HCT116 (cell line): ENCODE measurements around the gene POU2F3. TPM values are rescaled to one million over a fixed set of nuclear protein-coding genes. Genes with fewer than 3 reads are reported as not detected.

ENCODE experiments used
- ATAC-seq: fragments of 200-7000 bp; cut with Tn5 transposase; 2 replicates; pipeline ENCODE4 v1.9.1; 2020; ENCODE audit warnings: mild to moderate bottlenecking, moderate library complexity
- BruUV-seq: library from RNA; stranded (reverse); fragments of 400-500 nt; replicated peaks from 2 replicates; lab custom pipeline; 2021; lab: Mats Ljungman, UMichigan
- CTCF ChIA-PET: fragments of 300-600 bp; sonication (Branson Sonifier 250); formaldehyde crosslinking; loops from one replicate; lab custom pipeline; 2021; ENCODE audit warnings: antibody characterized with exemption; lab: Charles Lee
- POLR2A ChIA-PET: fragments of 300-600, 350-600 bp; sonication (Branson Sonifier 250); formaldehyde crosslinking; loops from one replicate; lab custom pipeline; 2021; ENCODE audit warnings: antibody characterized with exemption; lab: Charles Lee
- RAD21 ChIA-PET, 2 experiments: fragments of 300-600 bp; sonication (Branson Sonifier 250); formaldehyde crosslinking; loops; one replicate each; lab custom pipeline; 2023; ENCODE audit warnings: low total read pairs in 2 of 2; ENCODE audit not compliant: uncharacterized antibody in 2 of 2, unreplicated experiment in 2 of 2, low non-redundant PET in 1 of 2; lab: Charles Lee
- DNase-seq: peaks from one replicate; pipeline ENCODE4 v3.0.0-alpha.2; 2010; ENCODE audit warnings: low read depth, low spot score
- H2AFZ ChIP-seq: fragments of 200-600 bp; shearing (Covaris generic), sonication (generic); 2 replicates; pipeline ENCODE4 v1.6.1; 2017; ENCODE audit warnings: low read depth, mixed run types, mixed read lengths, antibody characterized with exemption, low read length; ENCODE audit not compliant: poor library complexity, severe bottlenecking
- H3K27ac ChIP-seq: 2 replicates; pipeline ENCODE4 v1.5.1; 2012; ENCODE audit warnings: low read depth, low read length
- H3K27me3 ChIP-seq: fragments of 200-600 bp; sonication (generic); 2 replicates; pipeline ENCODE4 v1.6.1; 2016; ENCODE audit warnings: mixed run types, low read length, mixed read lengths; ENCODE audit not compliant: insufficient read depth
- H3K36me3 ChIP-seq, 2 experiments: fragments of 200-500 bp in 1 of 2; fragments of 200-600 bp in 1 of 2; sonication (Bioruptor generic) in 1 of 2; sonication (generic) in 1 of 2; 2 replicates each; pipeline versions ENCODE4 v1.5.1 to v1.6.1; 2014 to 2016; ENCODE audit warnings: low read length in 2 of 2, inconsistent platforms in 1 of 2, mixed read lengths in 1 of 2, mixed run types in 1 of 2; ENCODE audit not compliant: insufficient read depth in 2 of 2, control insufficient read depth in 1 of 2
- H3K4me1 ChIP-seq, 2 experiments: fragments of 200-600 bp in 1 of 2; sonication (generic) in 1 of 2; 2 replicates each; pipeline versions ENCODE4 v1.5.1 to v1.6.1; 2012 to 2017; ENCODE audit warnings: low read length in 2 of 2, inconsistent platforms in 1 of 2, mild to moderate bottlenecking in 1 of 2, mixed read lengths in 1 of 2, mixed run types in 1 of 2, moderate library complexity in 1 of 2; ENCODE audit not compliant: insufficient read depth in 2 of 2, control insufficient read depth in 1 of 2
- H3K4me2 ChIP-seq: fragments of 200-600 bp; sonication (generic); 2 replicates; pipeline ENCODE4 v1.6.1; 2017; ENCODE audit warnings: mixed run types, low read length, mixed read lengths
- H3K4me3 ChIP-seq, 2 experiments: fragments of 200-600 bp in 1 of 2; sonication (generic) in 1 of 2; replicated peaks in 1 of 2; 2 replicates each; pipeline ENCODE4 v1.5.1; 2011 to 2016; ENCODE audit warnings: low read length in 2 of 2, control low read depth in 1 of 2, low read depth in 1 of 2, mild to moderate bottlenecking in 1 of 2, mixed read lengths in 1 of 2, mixed run types in 1 of 2
- H3K79me2 ChIP-seq: fragments of 200-600 bp; sonication (generic); 2 replicates; pipeline ENCODE4 v1.6.1; 2017; ENCODE audit warnings: mild to moderate bottlenecking, mixed run types, low read length, moderate library complexity, mixed read lengths; ENCODE audit not compliant: insufficient read depth
- H3K9ac ChIP-seq: fragments of 200-600 bp; sonication (generic); 2 replicates; pipeline ENCODE4 v1.6.1; 2016; ENCODE audit warnings: low read length, mixed read lengths
- H3K9me2 ChIP-seq: fragments of 200-600 bp; sonication (generic), shearing (Covaris generic); 2 replicates; pipeline ENCODE4 v1.6.1; 2017; ENCODE audit warnings: mixed run types, mild to moderate bottlenecking, moderate library complexity; ENCODE audit not compliant: insufficient read depth
- H3K9me3 ChIP-seq, 2 experiments: fragments of 200-500 bp in 1 of 2; fragments of 200-600 bp in 1 of 2; sonication (Bioruptor generic) in 1 of 2; sonication (generic) in 1 of 2; 2 replicates each; pipeline ENCODE4 v1.6.1; 2014 to 2017; ENCODE audit warnings: low read length in 2 of 2, mixed read lengths in 2 of 2, inconsistent platforms in 1 of 2, low read depth in 1 of 2, mild to moderate bottlenecking in 1 of 2, mixed run types in 1 of 2, moderate library complexity in 1 of 2; ENCODE audit not compliant: control insufficient read depth in 1 of 2, insufficient read depth in 1 of 2
- H4K20me1 ChIP-seq: fragments of 200-600 bp; sonication (generic), shearing (Covaris generic); 2 replicates; pipeline ENCODE4 v1.6.1; 2017; ENCODE audit warnings: mixed run types, mild to moderate bottlenecking, moderate library complexity; ENCODE audit not compliant: insufficient read depth
- CTCF ChIP-seq, 3 experiments: fragments of 200-600 bp in 1 of 3; sonication (generic) in 1 of 3; IDR thresholded peaks in 2 of 3; conservative IDR thresholded peaks in 1 of 3; 2 replicates each; pipeline ENCODE4 v1.5.1; 2012 to 2017; ENCODE audit warnings: low read depth in 2 of 3, low read length in 2 of 3, antibody characterized with exemption in 1 of 3, borderline replicate concordance in 1 of 3, control low read depth in 1 of 3, mild to moderate bottlenecking in 1 of 3, mixed read lengths in 1 of 3, mixed run types in 1 of 3, moderate library complexity in 1 of 3; ENCODE audit not compliant: insufficient read depth in 1 of 3
- EGR1 ChIP-seq: IDR thresholded peaks from 2 replicates; pipeline ENCODE4 v1.6.1; 2012; ENCODE audit warnings: low read depth
- ELF1 ChIP-seq: IDR thresholded peaks from 2 replicates; pipeline ENCODE4 v1.6.1; 2012; ENCODE audit warnings: low read depth, borderline replicate concordance
- SIN3A ChIP-seq: IDR thresholded peaks from 2 replicates; pipeline ENCODE4 v1.6.1; 2012; ENCODE audit warnings: low read depth
- TCF7L2 ChIP-seq: IDR thresholded peaks from 2 replicates; pipeline ENCODE4 v1.7.0; 2011; ENCODE audit warnings: borderline replicate concordance, inconsistent platforms; ENCODE audit not compliant: insufficient read depth, insufficient read length; ENCODE audit errors: extremely low read depth
- ZFX ChIP-seq: fragments of 450-650 bp; IDR thresholded peaks from 2 replicates; pipeline ENCODE4 v1.6.1; 2017
- intact Hi-C: fragments of 100-400 bp; cut with micrococcal nuclease; formaldehyde crosslinking; loops from 2 replicates; pipeline ENCODE4 v1.10.0; 2022
- total RNA-seq: library from RNA; stranded (reverse); gene quantifications from one replicate; pipeline ENCODE4 v1.2.1, GENCODE V29; 2021; ENCODE audit not compliant: unreplicated experiment
- TF ChIP-seq, protein P1 (sequence below): IDR thresholded peaks from 2 replicates; pipeline ENCODE4 v1.6.1; 2012

POU2F3 gene
- total RNA-seq, 1 experiment from 2014 or later: 0.15 TPM

- CTCF ChIA-PET: no interaction called here
- no peak overlapping the region for H3K9ac ChIP-seq
- no peak for TF ChIP-seq ZFX
- no peak for TF ChIP-seq EGR1
- TF ChIP-seq, protein P1, sequence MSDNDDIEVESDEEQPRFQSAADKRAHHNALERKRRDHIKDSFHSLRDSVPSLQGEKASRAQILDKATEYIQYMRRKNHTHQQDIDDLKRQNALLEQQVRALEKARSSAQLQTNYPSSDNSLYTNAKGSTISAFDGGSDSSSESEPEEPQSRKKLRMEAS: no peak
- TF ChIP-seq CTCF (IDR thresholded peaks at IDR 0.05 in 2 of 3, conservative IDR thresholded peaks at IDR 0.05 in 1 of 3; ENCODE audit: borderline replicate concordance in 1 of 3, insufficient read depth in 1 of 3, low read depth in 2 of 3, low read length in 2 of 3): no peak
- TF ChIP-seq TCF7L2: no peak
- TF ChIP-seq SIN3A: no peak
- no peak for TF ChIP-seq ELF1
- H3K36me3 ChIP-seq: no peaks in the 10 kb centered on the region
- no peaks in the 10 kb centered on the region for H4K20me1 ChIP-seq
- RAD21 ChIA-PET: no interaction called here
- H3K9me3 ChIP-seq: no peaks in the 10 kb centered on the region
- H2AFZ ChIP-seq: no peak overlapping the region
- ATAC-seq: no peak
- DNase-seq: no peak
- H3K79me2 ChIP-seq: no peaks in the 10 kb centered on the region
- POLR2A ChIA-PET: no interaction called here
- H3K9me2 ChIP-seq: no peaks in the 10 kb centered on the region
- intact Hi-C loops: no loop called here
- no peak overlapping the region for H3K4me2 ChIP-seq
- no peak overlapping the region for H3K27ac ChIP-seq
- no peaks in the 10 kb centered on the region for H3K27me3 ChIP-seq
- no TSS peak for BruUV-seq
- H3K4me1 ChIP-seq: peaks cover 12 to 16% of the 10 kb centered on the region in 2 experiments; a peak in 3 of 4 replicates
- no peak overlapping the region for H3K4me3 ChIP-seq
These were observed 22.4 kb upstream of the POU2F3 start for GRCh38 chr11:120217526-120217925.
